Activated T-cell treated with anti-CD3 and anti-CD28 coated beads for 48 hours (primary cell): ENCODE results near the gene NOTCH2.

Experiments
- DNase-seq: peaks from one replicate; pipeline ENCODE4 v3.0.0-alpha.2; 2020; ENCODE audit warnings: low read depth

Gene NOTCH2

DNA sequence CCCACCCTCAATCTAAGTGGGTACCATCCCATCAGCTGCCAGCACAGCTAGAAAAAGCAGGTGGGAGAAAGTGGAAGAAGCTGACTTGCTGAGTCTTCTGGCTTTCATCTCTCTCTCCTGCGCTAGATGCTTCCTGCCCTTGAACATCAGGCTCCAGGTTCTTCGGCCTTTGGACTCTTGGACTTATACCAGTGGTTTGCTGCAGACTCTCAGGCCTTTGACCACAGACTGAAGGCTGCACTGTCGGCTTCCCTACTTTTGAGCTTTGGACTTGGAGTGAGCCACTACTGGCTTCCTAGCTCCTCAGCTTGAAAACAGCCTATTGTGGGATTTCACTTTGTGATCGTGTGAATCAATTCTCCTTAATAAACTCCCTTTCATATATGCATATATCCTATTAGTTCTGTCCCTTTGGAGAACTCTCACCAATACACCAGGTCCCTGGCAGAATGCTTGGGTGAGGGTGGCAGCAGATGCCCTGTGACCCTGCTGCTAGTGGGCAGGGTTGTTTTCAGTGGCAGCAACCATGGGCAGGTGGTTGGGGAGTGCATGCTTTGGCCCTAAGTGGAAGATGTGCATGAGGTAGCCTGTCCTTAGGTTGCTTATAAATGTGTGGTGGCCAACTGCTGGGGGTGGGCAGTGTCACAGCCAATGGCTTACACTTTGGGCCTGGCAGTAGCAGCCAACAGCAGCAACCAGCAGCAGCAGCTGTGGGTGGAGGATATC is 162.4 kb downstream of the NOTCH2 start:
- DNase-seq: no peak

DNA sequence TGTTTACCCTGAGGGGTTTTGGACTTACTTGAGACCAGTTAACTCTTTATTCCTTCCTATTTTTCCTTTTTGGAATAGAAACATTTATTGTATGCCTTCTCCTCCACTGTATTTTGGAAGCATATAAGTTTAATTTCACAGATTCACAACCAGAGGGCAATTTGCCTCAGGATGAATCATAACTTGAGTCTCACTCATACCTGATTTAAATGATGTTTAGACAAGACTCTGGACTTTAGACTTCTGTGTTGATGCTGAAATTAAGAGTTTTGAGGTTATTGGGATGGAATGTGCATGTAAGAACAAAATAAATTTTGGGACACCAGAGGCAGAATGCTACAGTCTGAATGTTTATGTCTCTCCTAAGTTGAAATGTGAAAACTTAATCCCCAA is 166.0 kb downstream of the NOTCH2 start:
- no peak for DNase-seq

DNA sequence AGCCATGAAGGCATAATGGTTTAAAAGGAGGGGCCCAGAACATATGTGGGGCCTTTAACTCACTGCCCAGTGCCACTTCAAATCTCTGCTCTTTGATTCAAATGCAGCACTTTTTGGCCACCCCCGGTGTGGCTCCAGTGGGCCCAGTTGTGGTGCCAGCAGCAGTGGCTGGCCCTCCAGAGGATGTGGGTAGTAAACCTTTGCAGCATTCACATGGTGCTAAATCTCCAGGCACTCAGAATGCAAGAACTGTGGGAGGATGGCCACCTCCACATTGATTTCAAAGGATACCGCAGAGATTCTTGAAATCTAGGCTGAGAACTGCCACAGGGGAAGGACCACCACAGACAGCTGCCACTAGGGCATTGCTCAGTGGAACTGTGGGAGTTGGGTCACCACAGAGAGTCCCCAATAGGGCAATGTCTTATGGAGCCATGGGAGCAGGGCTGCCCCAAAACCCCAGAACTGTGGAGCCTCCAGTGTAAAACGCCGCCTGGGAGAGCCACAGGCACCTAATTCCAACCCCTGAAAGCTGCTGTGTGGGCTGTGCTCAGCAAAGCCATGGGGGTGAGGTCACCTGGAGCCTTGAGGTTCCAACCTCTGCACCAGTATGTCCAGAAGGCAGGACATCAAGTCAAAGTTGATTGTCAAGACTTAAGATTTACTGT is 166.6 kb downstream of the NOTCH2 start:
- no peak for DNase-seq

DNA sequence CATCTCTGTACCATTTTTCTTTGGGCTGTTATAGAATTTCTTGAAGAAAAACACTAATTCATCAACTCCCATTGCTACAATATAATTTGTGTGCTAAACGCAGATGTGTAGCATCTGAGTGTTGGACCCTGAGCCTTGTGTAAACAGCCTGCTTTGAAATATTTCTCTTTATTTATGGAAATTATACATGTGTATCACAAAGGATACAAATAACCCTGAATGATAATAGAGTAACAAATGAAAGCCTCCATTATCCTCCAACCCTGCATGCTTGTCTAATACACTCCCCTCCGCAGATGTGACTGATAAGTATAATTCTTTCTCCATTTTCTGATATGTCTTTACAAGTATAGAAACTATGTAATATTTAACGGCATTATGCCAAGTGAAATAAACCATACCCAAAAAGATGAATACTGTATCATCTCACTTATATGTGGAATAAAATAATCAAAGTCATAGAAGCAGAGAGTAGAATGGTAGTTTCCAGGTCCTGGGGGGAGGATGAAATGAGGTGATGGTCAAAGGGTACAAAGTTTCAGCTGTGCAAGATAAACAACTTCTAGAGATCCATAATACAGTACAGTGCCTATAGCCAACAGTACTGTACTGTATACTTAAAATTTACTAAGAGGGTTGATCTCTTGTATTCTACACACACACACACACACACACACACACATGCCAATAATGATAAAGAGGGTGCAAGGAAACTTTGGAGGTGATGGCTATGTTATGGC is 170.3 kb downstream of the NOTCH2 start:
- no peak for DNase-seq

DNA sequence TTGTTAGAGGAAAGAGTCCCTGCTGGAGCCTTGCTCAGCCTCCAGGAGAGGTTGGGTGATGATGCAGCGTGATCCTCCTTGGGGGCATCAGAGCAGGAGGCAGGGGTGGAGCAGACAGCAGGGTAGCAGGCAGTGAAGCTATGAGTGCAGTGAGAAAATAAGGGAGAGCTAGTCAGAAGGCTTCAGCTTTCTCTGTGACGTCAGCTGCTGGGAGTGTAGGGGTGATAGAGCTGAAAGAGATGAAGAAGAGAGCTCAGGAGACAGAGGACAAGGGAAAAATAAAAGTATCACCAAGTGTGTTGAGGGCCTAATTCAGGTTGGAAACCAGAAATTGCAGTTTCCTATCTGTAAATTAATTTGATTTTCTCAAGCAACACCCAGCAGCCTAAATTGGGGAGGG is 170.9 kb downstream of the NOTCH2 start:
- no peak for DNase-seq

DNA sequence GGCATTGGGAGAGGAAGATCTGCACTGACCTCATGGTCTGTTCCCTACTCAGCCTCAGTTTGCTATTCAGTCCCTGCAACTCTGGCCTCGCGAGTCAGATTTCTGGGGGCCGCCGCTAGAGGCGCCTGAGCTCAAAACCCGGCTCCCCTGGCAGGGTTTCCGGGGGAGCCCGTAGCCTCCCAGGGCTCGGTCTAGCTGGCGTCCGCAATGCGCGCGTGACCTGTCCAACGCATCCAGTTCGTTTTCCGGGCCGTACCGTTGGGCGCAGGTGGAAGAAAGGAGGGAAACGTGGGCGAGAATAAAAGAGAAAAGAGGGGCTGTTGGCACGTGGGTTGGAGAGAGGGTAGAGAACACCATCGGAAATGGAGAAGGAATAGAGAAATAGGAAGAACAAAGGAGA is 173.2 kb downstream of the NOTCH2 start, which contains the start of gene ADAM30:
TSS of gene ADAM30 (minus strand) at position 213 of the 400 bp plus-strand sequence. CDS start at position 34, 179 bp downstream.
- DNase-seq: no peak

DNA sequence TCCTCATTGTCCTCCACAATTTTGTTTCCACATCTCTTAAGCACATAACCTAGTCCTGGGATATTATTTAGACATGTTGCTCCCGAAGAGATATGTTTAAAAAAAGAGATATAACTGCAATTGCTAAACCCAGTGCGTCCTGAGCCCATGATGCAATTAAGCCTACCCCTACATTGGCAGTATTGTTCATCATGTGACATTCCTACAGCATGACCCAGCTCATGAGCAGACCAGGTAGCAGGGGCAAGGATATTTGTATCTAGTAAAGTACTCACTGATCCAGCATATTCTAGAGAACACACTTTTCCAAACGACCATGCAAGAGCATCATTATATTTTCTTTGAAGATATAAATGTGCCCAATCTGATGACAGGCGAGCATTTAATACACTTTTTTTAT is 174.4 kb downstream of the NOTCH2 start:
- DNase-seq: no peak

DNA sequence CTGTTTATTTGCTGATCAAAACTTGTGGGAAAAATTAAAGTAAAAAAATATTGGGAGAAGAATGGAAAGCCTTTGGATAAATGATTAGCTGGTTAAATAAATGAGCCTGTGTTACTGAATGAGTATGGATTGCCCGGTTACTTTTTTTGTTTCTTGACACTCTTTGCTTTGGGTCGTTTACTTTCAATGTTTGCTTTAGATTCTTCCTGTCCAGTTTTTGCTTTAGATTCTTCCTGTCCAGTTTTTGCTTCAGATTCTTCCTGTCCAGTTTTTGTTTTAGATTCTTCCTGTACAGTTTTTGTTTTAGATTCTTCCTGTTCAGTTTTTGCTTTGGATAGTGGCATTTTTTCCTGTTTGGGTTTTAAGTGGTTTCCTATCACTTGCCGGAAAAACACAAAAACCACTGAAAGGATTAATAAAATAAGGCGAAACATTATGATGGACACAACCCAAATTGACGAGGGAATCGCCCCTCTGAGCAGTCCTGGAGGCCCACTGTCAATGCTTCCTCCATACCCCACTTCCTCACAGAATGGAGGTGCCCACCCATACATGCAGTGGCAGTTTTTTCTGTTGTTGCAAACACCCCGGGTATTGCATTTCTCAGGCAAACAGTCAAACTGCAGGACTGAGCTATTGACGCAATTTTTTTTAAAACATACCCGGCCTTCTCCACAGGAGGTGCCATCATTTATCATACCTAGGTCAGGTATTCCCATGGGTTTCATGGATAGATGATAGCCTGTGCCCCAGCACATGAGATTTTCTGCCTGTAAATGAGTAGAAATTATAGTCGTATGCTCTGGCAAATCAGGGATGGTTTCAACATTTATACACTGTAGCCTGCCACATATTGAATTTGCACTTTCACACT is 175.4 kb downstream of the NOTCH2 start:
- no peak for DNase-seq

DNA sequence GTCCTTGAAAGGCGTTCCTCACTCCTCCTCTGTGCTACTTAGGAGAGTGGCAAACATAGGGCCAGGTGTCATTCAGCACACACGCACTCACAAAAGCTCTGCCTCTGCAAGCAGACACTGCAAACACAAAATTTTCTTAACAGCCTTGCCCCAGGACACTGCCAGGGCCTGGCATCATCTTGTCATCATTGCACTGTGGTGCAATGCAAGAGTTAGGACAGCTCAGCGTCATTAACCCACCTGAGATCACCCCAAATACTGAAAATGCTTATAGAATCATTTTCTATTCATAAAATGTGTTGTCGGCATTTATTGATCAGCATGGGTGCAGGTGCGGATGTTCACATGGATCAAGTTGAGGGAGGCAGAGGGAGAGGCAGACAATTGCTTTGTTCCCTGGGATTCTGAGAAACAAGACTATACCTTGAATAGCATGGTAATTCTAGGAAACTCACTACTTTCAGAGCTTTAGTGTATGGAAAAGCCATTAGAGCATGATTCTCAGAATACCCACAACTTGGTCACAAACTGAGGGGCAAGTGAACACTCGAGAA is 176.1 kb downstream of the NOTCH2 start:
- no peak for DNase-seq

DNA sequence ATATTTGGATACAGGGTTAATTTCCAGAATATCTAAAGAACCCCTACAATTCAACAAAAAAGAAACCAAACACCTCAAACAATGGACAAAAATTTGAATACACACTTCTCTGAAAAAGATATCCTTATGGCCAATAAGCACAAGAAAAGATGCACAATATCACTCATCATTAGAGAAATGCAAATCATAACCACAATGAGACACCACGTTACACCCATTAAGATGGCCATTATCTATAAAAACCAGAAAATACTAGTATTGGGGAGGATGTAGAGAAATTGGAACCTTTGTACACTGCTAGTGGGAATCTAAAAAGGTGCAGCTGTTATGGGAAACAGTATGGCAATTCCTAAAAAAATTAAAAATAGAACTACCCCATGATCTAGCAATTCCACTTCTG is 178.1 kb downstream of the NOTCH2 start:
- no peak for DNase-seq

DNA sequence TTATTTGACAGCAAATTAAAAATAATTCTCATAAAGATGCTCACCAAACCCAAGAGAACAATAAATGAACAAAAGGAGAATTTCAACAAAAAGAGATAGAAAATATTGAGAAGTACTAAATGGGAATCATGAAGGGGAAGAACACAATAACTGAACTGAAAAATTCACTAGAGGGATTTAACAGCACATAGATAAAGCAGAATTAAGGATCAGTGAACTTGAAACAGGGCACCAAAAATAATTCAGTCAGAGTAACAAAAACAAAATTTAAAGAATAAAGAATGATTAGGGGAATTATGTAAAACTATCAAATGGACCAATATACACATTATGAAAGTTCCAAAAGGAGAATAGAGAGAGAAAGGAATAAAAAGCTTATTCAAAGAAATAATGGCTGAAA is 181.0 kb downstream of the NOTCH2 start:
- DNase-seq: no peak

DNA sequence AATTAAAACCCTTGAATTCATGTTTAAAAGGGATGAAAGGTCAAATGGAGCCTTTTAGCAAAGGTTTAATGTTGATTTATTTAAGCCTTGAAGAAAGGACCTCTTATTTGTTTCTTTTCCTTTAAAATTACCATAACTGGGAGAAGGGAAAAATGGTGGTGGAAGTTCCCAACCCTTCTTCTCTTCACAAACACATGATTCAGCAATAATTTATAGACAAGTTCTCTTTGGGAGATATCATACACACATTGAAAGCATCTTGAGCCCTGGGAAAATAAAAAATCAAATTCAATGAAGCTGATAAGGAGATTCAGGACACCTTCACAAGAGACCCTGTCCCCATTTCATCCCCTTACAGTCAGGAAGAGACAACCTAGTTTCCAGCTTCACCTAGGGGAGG is 182.0 kb downstream of the NOTCH2 start:
- no peak for DNase-seq

DNA sequence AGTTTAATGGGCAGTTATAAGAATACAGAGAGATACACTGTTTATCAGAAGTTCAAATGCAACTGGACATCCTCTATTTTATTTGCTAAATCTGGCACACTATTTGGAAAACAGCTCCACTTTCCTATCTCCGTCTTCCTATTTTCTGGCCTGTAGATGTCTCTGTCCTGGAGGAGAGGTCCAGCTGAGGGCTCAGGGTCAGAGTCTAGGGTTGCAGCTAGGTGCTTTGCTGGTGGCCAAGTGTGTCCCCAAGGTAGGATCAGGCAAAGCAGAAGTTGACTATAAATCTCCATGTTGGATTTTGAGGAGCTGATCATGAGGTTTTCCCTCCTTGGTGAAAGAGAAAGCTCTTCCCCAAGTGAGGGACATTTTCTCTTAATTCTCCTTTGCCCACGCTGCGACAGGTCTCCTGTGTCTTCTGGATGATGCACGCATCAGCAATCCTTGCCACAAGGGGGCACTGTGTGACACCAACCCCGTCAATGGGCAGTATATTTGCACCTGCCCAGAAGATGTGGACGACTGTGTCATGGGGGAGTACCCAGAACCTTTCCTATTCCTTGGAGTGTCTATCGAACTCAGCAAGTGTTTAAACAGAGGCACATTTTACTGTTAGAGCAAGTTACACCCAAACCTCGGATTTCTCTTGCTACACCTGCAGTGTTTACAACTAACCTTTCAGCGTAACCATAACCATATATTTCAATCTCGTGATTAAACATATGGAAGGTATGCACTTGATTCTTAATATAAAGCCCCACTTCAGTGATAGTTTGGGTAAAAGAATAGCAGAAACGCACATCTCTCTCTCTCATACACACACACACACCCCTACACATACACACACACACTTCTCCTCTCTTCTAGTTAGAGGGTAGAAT is 183.3 kb downstream of the NOTCH2 start:
- peak; percentile 51 for DNase-seq

DNA sequence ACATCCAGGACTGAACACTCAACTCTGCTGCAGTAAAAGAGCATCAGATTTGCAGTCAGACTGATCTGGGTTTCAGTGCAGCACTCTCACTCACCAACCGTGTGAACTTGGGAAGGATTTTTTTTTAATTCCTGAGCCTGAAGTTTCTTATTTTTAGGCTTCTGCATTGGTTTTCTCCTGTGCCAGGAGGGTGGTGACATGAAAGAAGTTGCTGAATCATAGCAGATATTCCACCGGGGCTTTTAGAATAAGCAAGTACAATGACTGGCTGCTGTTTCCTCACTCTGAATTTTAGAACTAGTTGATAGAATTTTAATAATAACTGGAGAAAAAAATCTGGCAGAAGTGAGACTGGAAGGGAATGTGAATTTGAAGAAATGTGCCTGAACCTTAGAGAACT is 184.8 kb downstream of the NOTCH2 start:
- DNase-seq: no peak

DNA sequence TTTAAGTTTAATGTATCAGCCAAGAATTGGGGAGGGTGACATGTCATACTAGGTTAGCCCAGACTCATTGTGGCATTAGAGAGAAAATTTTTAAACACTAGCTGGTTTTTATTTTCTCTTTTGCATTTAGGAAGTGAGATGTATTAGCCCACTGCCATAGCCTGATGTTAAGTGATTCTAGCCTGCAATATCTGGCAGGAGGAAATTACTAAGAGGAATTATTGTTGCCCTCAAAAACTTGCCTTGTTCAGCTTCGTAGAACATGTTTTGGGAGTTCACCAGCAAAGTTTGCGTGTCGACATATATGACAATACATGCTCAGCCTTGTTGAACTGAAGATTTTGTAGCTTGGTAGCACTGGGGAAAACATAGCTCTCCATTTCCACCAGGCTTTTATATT is 185.6 kb downstream of the NOTCH2 start:
- DNase-seq: no peak

DNA sequence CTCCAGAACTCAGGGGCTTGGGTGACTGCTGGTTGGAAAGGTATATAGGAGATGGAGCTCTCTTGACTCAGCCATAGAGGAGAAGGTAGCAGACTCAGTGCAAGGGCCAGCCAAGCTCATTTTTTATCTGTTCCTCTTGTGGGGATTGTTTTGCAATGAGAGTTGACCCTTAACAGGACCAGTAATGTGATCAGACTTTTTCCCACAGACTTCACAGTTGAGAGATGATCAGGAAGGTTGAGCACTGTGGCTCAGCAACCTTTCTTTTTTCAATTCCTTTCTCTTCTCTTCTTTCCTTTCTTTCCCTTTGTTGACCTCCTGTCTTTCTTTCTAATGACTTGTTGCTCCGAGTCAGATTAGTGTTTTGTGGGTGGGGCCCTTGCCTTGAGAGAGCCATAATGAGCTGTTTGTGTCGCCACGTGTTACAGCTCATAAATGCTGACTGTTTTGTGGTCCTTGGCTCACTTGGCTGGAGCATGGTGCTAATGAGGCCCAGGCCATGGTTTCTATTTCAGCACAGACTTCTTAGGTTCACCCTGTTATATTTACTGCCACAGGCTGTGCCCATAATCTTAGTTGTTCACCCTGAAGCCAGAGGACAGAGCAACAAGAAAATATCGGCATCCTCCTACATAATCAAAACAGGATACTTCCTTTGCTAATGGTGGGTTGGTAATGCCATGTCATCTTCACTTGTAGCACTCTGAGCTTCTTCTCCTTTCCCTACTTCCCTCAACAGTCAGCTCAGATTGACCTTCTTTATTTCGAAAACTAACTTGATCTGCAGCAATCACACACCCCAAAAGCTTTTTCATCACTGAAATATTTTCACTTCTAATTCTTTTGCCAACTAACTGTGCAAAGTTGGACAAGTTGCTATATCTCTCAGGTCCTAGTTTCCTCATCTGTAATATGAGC is 187.1 kb downstream of the NOTCH2 start:
- DNase-seq: no peak

DNA sequence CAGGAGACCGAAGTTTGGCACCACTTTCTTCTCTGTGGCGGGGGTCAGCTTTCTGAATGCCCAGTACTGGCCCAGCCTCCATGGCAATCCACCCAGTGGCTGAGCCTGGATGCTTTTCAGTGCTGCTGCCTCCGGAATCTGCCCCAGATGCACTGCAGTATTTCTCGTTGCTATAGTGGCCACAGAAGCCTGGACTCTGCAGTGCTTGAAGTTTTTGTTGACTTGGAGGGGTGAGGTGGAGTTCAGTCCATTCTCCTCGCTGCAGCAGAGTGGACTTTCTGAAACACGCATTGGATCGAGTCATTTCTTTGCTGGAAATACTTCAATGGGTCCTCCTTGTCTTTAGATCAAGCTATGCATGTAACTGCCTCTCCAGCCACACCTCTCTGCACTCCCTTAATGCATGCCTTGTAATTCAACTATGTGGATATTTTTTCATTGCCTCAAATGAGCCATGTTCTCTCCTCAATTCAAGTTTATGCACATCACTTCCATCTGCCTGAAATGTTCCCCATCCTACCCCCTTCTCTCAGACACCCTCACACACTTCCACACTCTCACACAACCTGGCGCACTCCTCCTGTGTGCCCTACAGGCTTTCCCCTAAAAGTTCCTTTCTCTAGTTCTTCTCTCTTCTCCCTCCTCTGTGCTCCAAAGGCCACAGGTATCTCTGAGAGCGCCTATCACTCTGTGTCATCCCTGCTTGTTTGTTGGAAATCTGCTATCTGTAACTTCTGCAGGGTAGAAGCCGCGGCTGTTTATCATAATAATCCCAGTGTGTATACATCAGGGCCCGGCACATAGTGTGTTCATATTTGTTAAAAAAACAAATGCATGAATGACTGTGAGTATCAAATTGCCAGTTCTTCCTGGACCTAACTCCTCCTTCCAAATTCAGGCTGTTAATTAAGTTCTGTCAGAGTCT is 189.7 kb downstream of the NOTCH2 start:
- no peak for DNase-seq

DNA sequence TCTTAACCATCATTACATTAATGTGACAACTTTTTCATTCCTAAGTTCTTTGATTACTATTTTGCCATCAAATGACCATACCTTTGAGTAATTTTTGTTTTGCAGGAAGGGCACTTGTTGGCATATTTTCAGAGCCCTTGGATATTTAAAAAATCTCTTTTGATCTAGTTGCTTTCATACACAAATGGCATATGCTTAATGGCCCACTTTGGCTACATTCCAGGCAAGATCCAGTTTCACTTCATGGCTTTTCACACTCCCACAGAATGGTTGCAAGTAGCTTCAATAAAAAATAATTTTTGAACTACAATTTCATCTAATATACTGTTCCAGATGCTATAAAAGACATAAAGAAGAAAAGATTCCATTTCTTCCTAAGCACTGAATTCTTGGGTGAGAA is 191.3 kb downstream of the NOTCH2 start:
- DNase-seq: no peak

DNA sequence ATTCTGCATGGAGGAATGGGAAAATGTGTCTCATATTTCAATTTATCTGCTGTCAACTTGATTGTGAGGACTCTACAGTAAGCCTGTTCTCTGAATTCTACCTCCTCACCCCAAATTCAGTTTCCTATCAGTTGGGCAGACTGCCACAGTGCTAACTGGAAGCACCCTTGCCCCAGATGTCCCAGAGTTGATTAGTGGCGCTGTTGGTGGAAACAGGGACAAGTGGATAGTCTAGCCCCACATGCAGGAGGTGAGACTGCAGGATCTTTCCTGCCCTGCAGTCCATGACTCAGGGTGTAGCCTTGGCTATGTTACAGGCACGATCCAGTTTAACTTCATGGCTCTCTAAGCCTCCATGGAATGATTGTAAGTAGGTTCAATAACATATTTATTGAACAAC is 195.3 kb downstream of the NOTCH2 start:
- DNase-seq: no peak
